AG09309 (cell line): Measurements from ENCODE around the gene CEP350.

Experiments
- DNase-seq: peaks from one replicate; pipeline ENCODE4 v3.0.0-alpha.2; 2010; ENCODE audit warnings: low read depth
- H3K4me3 ChIP-seq: 2 replicates; pipeline ENCODE4 v1.5.1; 2011; ENCODE audit warnings: mild to moderate bottlenecking, low read depth, low read length, moderate library complexity; ENCODE audit not compliant: control insufficient read depth
- TF ChIP-seq, protein P1 (sequence below): IDR thresholded peaks from 2 replicates; pipeline ENCODE4 v1.5.1; 2011; ENCODE audit warnings: mild to moderate bottlenecking, low read depth, low read length, inconsistent platforms; ENCODE audit not compliant: insufficient read depth, control insufficient read depth; ENCODE audit errors: missing control alignments

Gene CEP350

DNA sequence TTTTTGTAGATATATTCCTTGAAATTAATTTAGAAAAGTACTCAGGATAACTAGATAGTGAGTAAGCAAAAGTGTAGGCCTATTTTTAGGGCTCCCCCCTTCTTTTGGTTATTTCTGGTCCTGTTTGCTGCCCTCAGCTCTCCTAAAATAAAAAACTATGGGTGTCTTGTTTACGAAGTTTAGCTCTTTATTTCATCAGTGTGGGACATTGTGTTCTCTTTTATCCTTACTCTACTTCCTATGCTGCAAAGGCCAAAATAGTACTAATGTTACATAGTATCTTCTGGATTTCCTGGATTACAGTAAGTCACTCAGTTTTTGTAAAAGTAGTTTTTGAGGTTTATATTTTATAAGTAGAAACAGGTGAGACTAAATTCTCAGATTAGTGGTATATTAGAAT, 15.4 kb downstream of the CEP350 start:
- TF ChIP-seq, protein P1, sequence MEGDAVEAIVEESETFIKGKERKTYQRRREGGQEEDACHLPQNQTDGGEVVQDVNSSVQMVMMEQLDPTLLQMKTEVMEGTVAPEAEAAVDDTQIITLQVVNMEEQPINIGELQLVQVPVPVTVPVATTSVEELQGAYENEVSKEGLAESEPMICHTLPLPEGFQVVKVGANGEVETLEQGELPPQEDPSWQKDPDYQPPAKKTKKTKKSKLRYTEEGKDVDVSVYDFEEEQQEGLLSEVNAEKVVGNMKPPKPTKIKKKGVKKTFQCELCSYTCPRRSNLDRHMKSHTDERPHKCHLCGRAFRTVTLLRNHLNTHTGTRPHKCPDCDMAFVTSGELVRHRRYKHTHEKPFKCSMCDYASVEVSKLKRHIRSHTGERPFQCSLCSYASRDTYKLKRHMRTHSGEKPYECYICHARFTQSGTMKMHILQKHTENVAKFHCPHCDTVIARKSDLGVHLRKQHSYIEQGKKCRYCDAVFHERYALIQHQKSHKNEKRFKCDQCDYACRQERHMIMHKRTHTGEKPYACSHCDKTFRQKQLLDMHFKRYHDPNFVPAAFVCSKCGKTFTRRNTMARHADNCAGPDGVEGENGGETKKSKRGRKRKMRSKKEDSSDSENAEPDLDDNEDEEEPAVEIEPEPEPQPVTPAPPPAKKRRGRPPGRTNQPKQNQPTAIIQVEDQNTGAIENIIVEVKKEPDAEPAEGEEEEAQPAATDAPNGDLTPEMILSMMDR, result no peak
- H3K4me3 ChIP-seq, result no peak overlapping the region
- DNase-seq, result no peak

GRCh38 chr1:179971563-179972496, 17.2 kb downstream of the CEP350 start:
- TF ChIP-seq, protein P1, result no peak
- DNase-seq, result no peak
- no peak overlapping the region for H3K4me3 ChIP-seq

GRCh38 chr1:179973198-179974110, 18.8 kb downstream of the CEP350 start:
- no peak for DNase-seq
- TF ChIP-seq, protein P1, result no peak
- no peak overlapping the region for H3K4me3 ChIP-seq

DNA sequence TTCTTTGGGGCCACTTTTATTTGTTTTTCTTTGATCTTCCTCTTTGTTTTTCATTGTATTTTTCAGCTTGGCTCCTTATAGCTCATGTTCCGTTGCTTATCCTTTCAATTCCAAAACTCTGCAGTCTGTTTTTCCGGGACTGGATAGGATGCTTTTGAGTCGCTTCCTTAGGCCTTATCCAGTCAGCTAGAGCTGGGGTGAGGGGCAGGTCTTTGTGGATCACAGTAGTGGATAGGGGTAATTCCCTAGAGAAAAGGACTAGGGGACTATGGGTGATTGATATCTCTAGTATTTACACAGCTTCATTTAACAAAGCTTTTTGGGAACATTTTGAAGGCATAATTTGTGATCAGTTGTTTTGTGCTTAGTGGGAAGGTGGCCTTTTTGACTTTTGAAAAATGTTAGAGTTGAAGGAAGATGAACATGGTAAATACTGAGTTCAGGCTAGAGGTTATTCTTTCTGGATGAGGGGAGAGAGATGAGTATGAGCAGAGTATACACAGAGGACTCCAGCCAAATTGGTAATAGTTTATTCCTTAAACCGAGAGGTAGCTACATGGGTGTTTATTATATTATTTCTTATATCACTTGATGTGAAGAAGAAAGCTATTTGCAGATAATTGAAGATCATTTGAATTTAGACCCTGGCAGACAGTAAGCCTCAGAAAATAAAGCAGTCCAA, 22.5 kb downstream of the CEP350 start:
- no peak for DNase-seq
- TF ChIP-seq, protein P1, result no peak
- no peak overlapping the region for H3K4me3 ChIP-seq

DNA sequence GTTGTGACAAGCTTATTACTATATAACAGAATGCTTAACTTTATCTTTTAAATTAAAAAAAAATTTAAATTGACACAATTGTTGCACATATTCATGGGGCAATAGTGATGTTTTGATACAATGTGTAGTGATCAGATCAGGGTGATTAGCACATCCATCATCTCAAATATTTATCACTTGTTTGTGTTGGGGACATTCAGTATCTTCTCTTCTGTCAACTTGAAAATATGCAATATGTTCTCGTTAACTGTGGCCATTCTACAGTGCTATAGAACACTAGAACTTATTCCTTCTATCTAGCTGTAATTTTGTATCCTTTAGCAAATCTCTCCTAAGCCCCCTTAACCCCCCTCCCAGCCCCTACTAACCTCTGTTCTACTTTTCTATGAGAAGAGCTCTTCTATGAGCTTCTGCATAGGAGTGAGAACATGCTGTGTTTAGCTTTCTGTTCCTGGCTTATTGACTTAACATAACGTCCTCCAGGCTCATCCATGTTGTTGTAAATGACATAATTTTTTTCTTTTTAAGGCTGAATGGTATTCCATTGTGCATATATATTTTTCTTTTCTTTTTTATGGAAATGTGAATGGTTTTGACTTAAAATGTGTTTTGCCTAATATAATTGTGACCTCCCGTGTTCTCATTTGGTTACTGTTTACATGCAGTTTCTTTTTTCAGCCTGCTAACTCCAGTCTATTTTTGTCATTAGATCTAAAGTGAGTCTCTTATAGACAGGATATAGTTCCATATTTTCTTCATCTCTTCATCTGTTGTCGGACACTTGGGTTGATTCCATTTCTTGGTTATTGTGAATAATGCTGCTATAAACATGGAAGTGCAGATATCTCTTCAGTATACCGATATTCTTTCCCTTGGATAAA, 23.8 kb downstream of the CEP350 start:
- TF ChIP-seq, protein P1, result no peak
- DNase-seq, result no peak
- H3K4me3 ChIP-seq, result no peak overlapping the region
